ENCODE measurements around the gene TUBB. TPM values are rescaled to one million over a fixed set of nuclear protein-coding genes. Genes with fewer than 3 reads are reported as not detected.

The TUBB gene
- 100 to 1,000 TPM; 136 to 220 (median 201) TPM for total RNA-seq
- 100 to 1,000 TPM; 175 to 487 (median 187) TPM for polyA plus RNA-seq
- long read RNA-seq, donor 1, transcript TUBB-205 (4 exons, 2,670 nt): major isoform, 317 of 350 reads
- long read RNA-seq, donor 1, partial matches to known transcripts: 32 of 350 reads
- long read RNA-seq, donor 1, other reads (novel, unspliced or antisense): 1 of 350 reads
- long read RNA-seq, donor 2, transcript TUBB-205 (4 exons, 2,670 nt): major isoform, 600 of 672 reads
- long read RNA-seq, donor 2, partial matches to known transcripts: 11 of 672 reads
- long read RNA-seq, donor 2, other reads (novel, unspliced or antisense): 61 of 672 reads

GRCh38 chr6:30719791-30720737, at the start of gene TUBB:
Gene TUBB, plus strand, starts transcription at chr6:30720352. Its CDS starts 155 bp downstream, at chr6:30720507.
- Histone ChIP-seq H3K27ac (peak within 1 kb of the TSS; percentile 98), H3K27me3 (ENCODE audit: insufficient read depth in 3 of 3, low read length in 2 of 3) (no peaks in the 10 kb centered on the region), H3K36me3 (ENCODE audit: insufficient read depth in 1 of 2, low read depth in 1 of 2) (peaks cover 4 to 33% of the 10 kb centered on the region in 2 donors), H3K9me3 (no peaks in the 10 kb centered on the region), H3K4me1 (peaks cover 39% of the 10 kb centered on the region), H3K4me3 (peak within 1 kb of the TSS; percentile 96)
- intact Hi-C loops (cut with DNase I): loop anchor here (2.0 to 10.0 kb wide), 4 partner anchors 33 to 175 kb away; partner anchors contain the start of genes ATAT1 (in 1 of the 2), MRPS18B (in 1 of the 2), PPP1R10 (in 1 of the 2) and PPP1R18 (in 1 of the 2)
- DNase-seq (peak; percentile 97 to 98), ATAC-seq (peak; percentile 75 to 78 (median 76))
- WGBS, 3 donors: 0 to 1% (median 1%) methylated on average over 35 to 38 of the region's 38 CpGs
- peak; percentile 12 for TF ChIP-seq CTCF (IDR thresholded peaks at IDR 0.05)

- intact Hi-C loops (cut with DNase I): loop anchor here (5.0 kb wide), 3 partner anchors 34 to 189 kb away; partner anchors contain the start of gene ATAT1 (in 1 of the 2)
- DNase-seq (no peak), ATAC-seq (no peak)
- no peak for TF ChIP-seq CTCF (IDR thresholded peaks at IDR 0.05)
- Histone ChIP-seq H3K4me3 (peak overlapping the region; percentile 97), H3K4me1 (peaks cover 13% of the 10 kb centered on the region), H3K27ac (no peak overlapping the region), H3K27me3 (ENCODE audit: insufficient read depth in 3 of 3, low read length in 2 of 3) (no peaks in the 10 kb centered on the region), H3K9me3 (no peaks in the 10 kb centered on the region), H3K36me3 (ENCODE audit: insufficient read depth in 1 of 2, low read depth in 1 of 2) (peaks cover 2 to 53% of the 10 kb centered on the region in 2 donors)
- 84 to 90% (median 85%) methylated on average over 27 of the region's 27 CpGs for WGBS, 3 donors
Observed at GRCh38 chr6:30670760-30671527, 49.2 kb upstream of the TUBB start.

- intact Hi-C loops (cut with DNase I): loop anchor here (5.0 kb wide), 3 partner anchors 35 to 190 kb away; partner anchors contain the start of gene ATAT1 (in 1 of the 2)
- Histone ChIP-seq H3K27me3 (ENCODE audit: insufficient read depth in 3 of 3, low read length in 2 of 3) (no peaks in the 10 kb centered on the region), H3K4me1 (peaks cover 13% of the 10 kb centered on the region), H3K9me3 (no peaks in the 10 kb centered on the region), H3K36me3 (ENCODE audit: insufficient read depth in 1 of 2, low read depth in 1 of 2) (peaks cover 7 to 53% of the 10 kb centered on the region in 2 donors), H3K4me3 (peak within 1 kb of the TSS; percentile 97), H3K27ac (peak within 1 kb of the TSS; percentile 78)
- DNase-seq (peak; percentile 97), ATAC-seq (peak; percentile 88 to 94 (median 90))
- peak; percentile 85 for TF ChIP-seq CTCF (IDR thresholded peaks at IDR 0.05)
- WGBS, 3 donors: 0 to 1% (median 0%) methylated on average over 57 of the region's 57 CpGs
Observed at GRCh38 chr6:30672445-30673253, 47.5 kb upstream of the TUBB start, which contains the start of gene DHX16. Gene DHX16, minus strand, starts transcription at chr6:30673006. Its CDS starts 165 bp downstream, at chr6:30672841.
